GM18951 (cell line): ENCODE measurements around the gene SLC12A2.

ENCODE experiments used
- POLR2A ChIP-seq: IDR thresholded peaks from 4 replicates; pipeline ENCODE4 v1.6.1; 2011; ENCODE audit warnings: mild to moderate bottlenecking; ENCODE audit not compliant: insufficient read length, insufficient read depth; ENCODE audit errors: extremely low read depth
- in situ Hi-C: fragments of 300-500 bp; cut with MboI; formaldehyde crosslinking; loops from one replicate; pipeline ENCODE4 v1.12.0; 2022; ENCODE audit warnings: low sequenced_read_pairs, mixed read lengths, inconsistent platforms; ENCODE audit not compliant: unreplicated experiment

SLC12A2 gene

DNA sequence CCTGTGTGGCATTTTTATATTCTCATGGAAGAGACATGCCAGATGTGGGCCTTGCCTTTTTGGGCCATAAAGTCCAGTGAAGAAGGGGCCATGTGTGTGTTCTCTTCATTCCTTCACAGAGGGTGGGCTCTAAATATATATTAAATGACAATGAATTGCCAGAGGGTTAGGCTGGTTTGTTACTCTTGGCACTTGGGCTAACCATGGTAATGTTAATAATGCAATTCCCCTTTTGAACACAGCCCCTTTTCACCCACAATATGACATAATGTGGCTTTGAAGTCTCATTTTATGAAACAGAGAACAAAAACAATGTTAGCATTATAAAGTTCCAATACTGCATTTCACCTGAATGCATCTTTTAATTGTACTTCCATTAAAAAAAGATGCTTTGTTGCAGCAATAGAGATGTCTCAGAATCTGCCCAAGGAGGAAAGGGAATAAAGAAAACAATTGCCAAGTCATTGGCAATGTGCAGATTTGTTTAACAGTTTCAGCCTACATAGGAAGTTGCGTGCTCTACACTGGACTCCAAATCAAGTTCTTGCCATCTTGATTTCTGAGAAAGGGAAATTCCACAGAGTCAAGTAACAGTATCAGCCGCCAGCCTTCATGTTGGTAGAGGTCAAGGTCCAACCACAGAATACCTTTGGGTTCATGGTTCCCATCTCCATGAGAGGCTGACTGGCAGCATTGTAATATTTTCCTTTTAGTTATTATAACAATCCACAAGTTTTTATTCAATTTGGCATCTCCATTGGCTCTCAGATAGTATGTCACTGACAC is 141.9 kb downstream of the SLC12A2 start:
- no peak for TF ChIP-seq POLR2A
- in situ Hi-C loops, result no loop called here

DNA sequence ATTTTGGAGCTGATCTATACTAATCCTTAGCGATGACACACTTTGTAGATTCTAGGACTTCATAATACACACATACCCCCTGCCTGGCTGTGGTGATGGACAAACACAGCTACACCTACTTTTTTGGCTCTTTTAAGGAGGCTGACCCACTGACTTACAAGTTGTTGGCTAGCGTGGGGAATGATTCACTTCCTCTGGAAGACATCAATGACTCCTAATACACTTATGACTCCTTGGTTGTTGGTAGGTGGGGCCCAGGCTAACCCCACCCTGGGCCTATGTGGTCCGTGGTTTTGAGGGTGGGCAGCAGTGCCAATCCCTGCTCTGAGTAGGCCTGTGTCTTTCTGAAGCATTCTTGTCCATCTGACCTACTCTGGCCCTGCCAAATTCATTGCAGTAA is 144.4 kb downstream of the SLC12A2 start:
- in situ Hi-C loops, result no loop called here
- TF ChIP-seq POLR2A, result no peak

DNA sequence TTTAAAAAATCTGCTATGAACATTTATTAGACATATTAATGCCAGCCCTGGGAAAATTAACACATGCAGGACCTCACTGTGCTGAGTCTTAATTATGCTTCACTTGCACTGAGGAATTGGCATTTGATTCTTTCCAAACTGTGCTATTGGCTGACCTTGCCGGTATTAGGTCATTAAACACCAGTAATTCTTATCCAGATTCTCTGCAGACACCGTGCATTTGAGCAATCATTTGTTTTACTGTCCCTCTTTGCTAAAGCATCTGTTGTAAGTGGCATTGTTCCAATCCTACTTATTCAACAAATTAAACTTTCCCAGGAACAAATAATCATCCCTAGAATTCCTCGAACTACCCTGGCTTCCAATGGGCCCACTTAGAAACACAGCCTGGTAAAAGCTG is 145.0 kb downstream of the SLC12A2 start:
- in situ Hi-C loops, result no loop called here
- TF ChIP-seq POLR2A, result no peak

- in situ Hi-C loops, result no loop called here
- TF ChIP-seq POLR2A, result no peak
Measured at GRCh38 chr5:128234928-128235641, 151.5 kb downstream of the SLC12A2 start.

DNA sequence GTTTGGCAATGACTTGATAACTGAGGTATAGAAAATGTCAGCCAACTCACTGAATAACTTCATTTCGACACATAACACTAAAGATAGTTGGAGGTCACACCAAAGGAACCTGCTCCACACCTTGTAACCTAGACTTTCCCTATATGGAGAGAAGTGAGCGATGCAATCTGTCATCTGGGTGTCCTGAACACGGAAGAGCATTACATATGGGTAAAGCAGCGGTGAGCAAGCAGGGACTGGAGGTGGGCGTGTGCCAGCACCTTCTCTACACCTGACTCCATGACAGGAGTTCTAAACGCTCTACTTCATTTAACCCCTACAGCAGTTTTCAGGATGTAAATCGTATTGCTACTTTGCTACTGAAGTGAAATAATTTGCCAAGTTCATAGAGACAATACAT is 152.8 kb downstream of the SLC12A2 start:
- no peak for TF ChIP-seq POLR2A
- in situ Hi-C loops, result no loop called here

DNA sequence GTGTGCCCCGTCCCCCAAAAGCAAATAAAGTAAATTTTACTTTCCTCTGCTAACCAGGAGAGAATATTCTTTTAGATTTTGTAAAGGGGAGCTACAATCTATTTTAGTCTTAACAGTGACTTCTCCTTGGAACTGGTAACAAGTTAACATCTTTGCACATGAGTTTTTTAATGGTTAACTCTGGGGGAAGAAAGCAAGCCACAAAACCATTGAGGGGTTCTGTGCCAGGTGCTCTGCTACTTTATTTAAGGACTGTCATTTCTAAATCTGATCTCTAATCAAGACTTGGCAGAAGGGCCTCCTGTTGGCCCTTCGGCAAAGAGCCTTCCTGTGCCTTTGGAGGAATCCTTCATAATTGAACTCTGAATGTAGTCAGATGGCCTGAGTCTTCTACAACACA is 153.4 kb downstream of the SLC12A2 start:
- in situ Hi-C loops, result no loop called here
- no peak for TF ChIP-seq POLR2A

DNA sequence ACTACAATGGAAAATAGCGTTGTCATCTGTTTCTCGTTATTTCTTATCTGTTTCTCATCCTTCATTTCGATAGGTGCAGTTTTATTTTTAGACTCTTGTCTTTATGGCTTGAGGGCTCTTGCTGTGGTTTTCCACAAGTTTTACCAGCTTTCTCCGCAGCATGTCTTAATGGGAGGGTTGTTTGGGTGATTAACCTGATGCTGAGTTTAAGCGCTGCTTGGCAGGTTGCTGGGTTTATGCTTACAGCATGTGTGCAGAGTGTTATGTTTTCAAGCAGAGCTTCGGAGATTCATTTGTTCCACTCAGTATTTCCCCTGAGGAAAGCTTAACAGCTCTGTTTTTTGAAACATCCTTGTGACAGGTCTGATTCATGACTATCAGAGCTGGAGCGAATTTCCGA is 154.0 kb downstream of the SLC12A2 start:
- no peak for TF ChIP-seq POLR2A
- in situ Hi-C loops, result no loop called here
